Measurements from ENCODE around the gene PRKG1.

PRKG1 gene

GRCh38 chr10:52308251-52309031 lies 1234.2 kb downstream of the PRKG1 start:
- TF ChIP-seq EZH2phosphoT487 (IDR thresholded peaks at IDR 0.05; ENCODE audit: borderline replicate concordance) (no peak), CTCF (conservative IDR thresholded peaks at IDR 0.05; ENCODE audit: low read length) (peak; percentile 75)
- Histone ChIP-seq H4K20me1 (ENCODE audit: insufficient read depth, low read length, poor library complexity, severe bottlenecking) (no peaks in the 10 kb centered on the region), H3K4me3 (ENCODE audit: low read length, poor library complexity, severe bottlenecking) (peak overlapping the region; percentile 69), H3K9me2 (replicated peaks; ENCODE audit: low read depth, low read length) (no peaks in the 10 kb centered on the region), H3K9ac (ENCODE audit: low read depth, low read length, poor library complexity, severe bottlenecking) (peak overlapping the region; percentile 49), H2AFZ (ENCODE audit: low read length) (peak overlapping the region; percentile 95), H3K36me3 (ENCODE audit: insufficient read depth, low read length) (no peaks in the 10 kb centered on the region), H3K4me2 (ENCODE audit: low read depth, low read length, poor library complexity, severe bottlenecking) (peak overlapping the region; percentile 82), H3F3A (ENCODE audit: low read depth) (no peaks in the 10 kb centered on the region), H3K79me2 (ENCODE audit: insufficient read depth, low read length) (no peaks in the 10 kb centered on the region), H3K27me3 (ENCODE audit: insufficient read depth, low read length, poor library complexity, severe bottlenecking) (peaks cover 7% of the 10 kb centered on the region), H3K4me1 (ENCODE audit: insufficient read depth, low read length, poor library complexity, severe bottlenecking) (peaks cover 3% of the 10 kb centered on the region), H3K9me3 (ENCODE audit: insufficient read depth, low read depth, low read length) (no peaks in the 10 kb centered on the region)

GRCh38 chr10:52312942-52313255 lies 1238.6 kb downstream of the PRKG1 start:
- H3K9me2 ChIP-seq (replicated peaks; ENCODE audit: low read depth, low read length) = no peaks in the 10 kb centered on the region
- H4K20me1 ChIP-seq (ENCODE audit: insufficient read depth, low read length, poor library complexity, severe bottlenecking) = no peaks in the 10 kb centered on the region
- no peak overlapping the region for H3K4me2 ChIP-seq (ENCODE audit: low read depth, low read length, poor library complexity, severe bottlenecking)
- H2AFZ ChIP-seq (ENCODE audit: low read length) = no peak overlapping the region
- no peak overlapping the region for H3K4me3 ChIP-seq (ENCODE audit: low read length, poor library complexity, severe bottlenecking)
- H3K27me3 ChIP-seq (ENCODE audit: insufficient read depth, low read length, poor library complexity, severe bottlenecking) = peaks cover 7% of the 10 kb centered on the region
- peaks cover 3% of the 10 kb centered on the region for H3K4me1 ChIP-seq (ENCODE audit: insufficient read depth, low read length, poor library complexity, severe bottlenecking)
- H3K9me3 ChIP-seq (ENCODE audit: insufficient read depth, low read depth, low read length) = no peaks in the 10 kb centered on the region
- TF ChIP-seq EZH2phosphoT487 (IDR thresholded peaks at IDR 0.05; ENCODE audit: borderline replicate concordance) (no peak), CTCF (conservative IDR thresholded peaks at IDR 0.05; ENCODE audit: low read length) (no peak)
- no peaks in the 10 kb centered on the region for H3F3A ChIP-seq (ENCODE audit: low read depth)
- no peaks in the 10 kb centered on the region for H3K79me2 ChIP-seq (ENCODE audit: insufficient read depth, low read length)
- no peaks in the 10 kb centered on the region for H3K36me3 ChIP-seq (ENCODE audit: insufficient read depth, low read length)
- H3K9ac ChIP-seq (ENCODE audit: low read depth, low read length, poor library complexity, severe bottlenecking) = no peak overlapping the region

- Histone ChIP-seq H3K4me1 (ENCODE audit: insufficient read depth, low read length, poor library complexity, severe bottlenecking) (peaks cover 2% of the 10 kb centered on the region), H3K79me2 (ENCODE audit: insufficient read depth, low read length) (no peaks in the 10 kb centered on the region), H4K20me1 (ENCODE audit: insufficient read depth, low read length, poor library complexity, severe bottlenecking) (no peaks in the 10 kb centered on the region), H3K9me3 (ENCODE audit: insufficient read depth, low read depth, low read length) (no peaks in the 10 kb centered on the region), H3K4me2 (ENCODE audit: low read depth, low read length, poor library complexity, severe bottlenecking) (no peak overlapping the region), H2AFZ (ENCODE audit: low read length) (no peak overlapping the region), H3K4me3 (ENCODE audit: low read length, poor library complexity, severe bottlenecking) (no peak overlapping the region), H3K27me3 (ENCODE audit: insufficient read depth, low read length, poor library complexity, severe bottlenecking) (peaks cover 7% of the 10 kb centered on the region), H3K36me3 (ENCODE audit: insufficient read depth, low read length) (no peaks in the 10 kb centered on the region), H3K9me2 (replicated peaks; ENCODE audit: low read depth, low read length) (no peaks in the 10 kb centered on the region), H3F3A (ENCODE audit: low read depth) (no peaks in the 10 kb centered on the region), H3K9ac (ENCODE audit: low read depth, low read length, poor library complexity, severe bottlenecking) (no peak overlapping the region)
- no peak for TF ChIP-seq EZH2phosphoT487 (IDR thresholded peaks at IDR 0.05; ENCODE audit: borderline replicate concordance)
- TF ChIP-seq CTCF (conservative IDR thresholded peaks at IDR 0.05; ENCODE audit: low read length) = no peak
Observed at GRCh38 chr10:52313256-52313932, 1239.1 kb downstream of the PRKG1 start.

Measured in Loucy (cell line).